ENCODE results near the gene CRLF2. TPM values are rescaled to one million over a fixed set of nuclear protein-coding genes. Genes with fewer than 3 reads are reported as not detected.

Gene CRLF2
- total and polyA plus RNA-seq, 2 of the 8 experiments (the other 6 are each of a cell fraction or from before 2014, with no cell fraction given), result 0.06 TPM; not detected in 1

- no peak overlapping the region for H3K9ac ChIP-seq (replicated peaks in 1 of 4; ENCODE audit: extremely low read depth in 1 of 4, low read depth in 3 of 4, low read length in 3 of 4)
- no peak overlapping the region for H2BK5ac ChIP-seq (ENCODE audit: low read depth, low read length)
- H3K4ac ChIP-seq (replicated peaks; ENCODE audit: insufficient read length, low read depth, low read length), result no peak overlapping the region
- no peak overlapping the region for H2AFZ ChIP-seq (ENCODE audit: low read length)
- H3K79me2 ChIP-seq (ENCODE audit: control insufficient read depth in 1 of 2, insufficient read depth in 2 of 2, low read length in 2 of 2), result no peaks in the 10 kb centered on the region; a peak in 1 of 4 replicates
- no peak overlapping the region for H3K18ac ChIP-seq (ENCODE audit: extremely low read depth, low read length)
- peaks cover 0 to 13% (median 7%) of the 10 kb centered on the region in 4 experiments; a peak in 4 of 7 replicates for H3K4me1 ChIP-seq (replicated peaks in 1 of 4; ENCODE audit: control insufficient read depth in 3 of 4, insufficient read depth in 4 of 4, low read length in 3 of 4)
- H3K27ac ChIP-seq (ENCODE audit: low read depth, low read length), result no peak overlapping the region
- no peak overlapping the region for H3K23ac ChIP-seq (ENCODE audit: insufficient read length)
- H3K79me1 ChIP-seq (ENCODE audit: low read depth, low read length), result no peaks in the 10 kb centered on the region
- no peaks in the 10 kb centered on the region for H3K27me3 ChIP-seq (replicated peaks in 1 of 4; ENCODE audit: control insufficient read depth in 3 of 4, extremely low read depth in 1 of 4, insufficient read depth in 3 of 4, low read length in 3 of 4)
- H3K36me3 ChIP-seq (ENCODE audit: control insufficient read depth in 2 of 4, insufficient read depth in 4 of 4, low read length in 3 of 4), result peaks cover 0 to 22% (median 7%) of the 10 kb centered on the region in 4 experiments; a peak in 3 of 8 replicates
- 93% methylated on average over 3 of the region's 3 CpGs; no CpG with 5 or more reads in 1 of the 2 experiments for WGBS, 2 experiments (ENCODE audit: extremely low coverage in 1 of 2, insufficient coverage in 1 of 2, insufficient read length in 1 of 2, insufficient replicate concordance in 2 of 2, low coverage in 1 of 2, low lambda C conversion rate in 2 of 2, missing lambda C conversion rate in 1 of 2)
- no peak overlapping the region for H3K4me2 ChIP-seq (ENCODE audit: insufficient read depth in 1 of 2, low read depth in 2 of 2, low read length in 2 of 2)
- H3K23me2 ChIP-seq (ENCODE audit: low read depth, low read length), result peaks cover 2% of the 10 kb centered on the region; the same call in 1 of the 2 replicates
- H4K8ac ChIP-seq (ENCODE audit: extremely low read depth, insufficient read depth, low read length), result no peak overlapping the region
- TF ChIP-seq USF2 (IDR thresholded peaks at IDR 0.05; ENCODE audit: low read length) (no peak), ATF3 (IDR thresholded peaks at IDR 0.05; ENCODE audit: insufficient read depth, low read depth, low read length) (no peak), ASH2L (IDR thresholded peaks at IDR 0.05; ENCODE audit: low read length) (no peak), EP300 (IDR thresholded peaks at IDR 0.05; ENCODE audit: borderline replicate concordance in 1 of 2, low read depth in 2 of 2, low read length in 2 of 2) (no peak), MAFK (IDR thresholded peaks at IDR 0.05; ENCODE audit: low read depth, low read length) (no peak), YY1 (IDR thresholded peaks at IDR 0.05; ENCODE audit: low read depth, low read length) (no peak), GTF2F1 (IDR thresholded peaks at IDR 0.05; ENCODE audit: borderline replicate concordance, low read depth, low read length) (no peak), SIRT6 (IDR thresholded peaks at IDR 0.05; ENCODE audit: low read length) (no peak), TCF12 (IDR thresholded peaks at IDR 0.05; ENCODE audit: low read depth, low read length) (no peak), BCL11A (IDR thresholded peaks at IDR 0.05; ENCODE audit: low read depth in 2 of 2, low read length in 2 of 2) (no peak), SP1 (IDR thresholded peaks at IDR 0.05; ENCODE audit: low read depth, low read length) (no peak)
- H2BK20ac ChIP-seq (ENCODE audit: low read length), result no peak overlapping the region
- H4K91ac ChIP-seq (replicated peaks; ENCODE audit: insufficient read length, low read length), result no peak overlapping the region
- H2BK120ac ChIP-seq (replicated peaks; ENCODE audit: low read depth, low read length), result no peak overlapping the region
- H3K14ac ChIP-seq (ENCODE audit: insufficient read length), result no peak overlapping the region
- no peaks in the 10 kb centered on the region for H4K20me1 ChIP-seq (replicated peaks in 1 of 2; ENCODE audit: control insufficient read depth in 1 of 2, insufficient read depth in 2 of 2, low read length in 2 of 2)
- H3K56ac ChIP-seq (replicated peaks; ENCODE audit: insufficient read length, low read depth, low read length), result no peak overlapping the region
- peaks cover 10 to 12% of the 10 kb centered on the region in 2 experiments for H3K9me3 ChIP-seq (ENCODE audit: insufficient read depth in 2 of 2, low read depth in 1 of 2, low read length in 1 of 2)
- DNase-seq (ENCODE audit: low read depth in 1 of 2, low spot score in 2 of 2) (no peak), FAIRE-seq (no peak)
- no peak overlapping the region for H3K4me3 ChIP-seq (ENCODE audit: extremely low read depth in 1 of 4, insufficient read depth in 2 of 4, low read depth in 3 of 4, low read length in 4 of 4)
- POLR2A ChIA-PET (ENCODE audit: partially characterized antibody), result no interaction called here
- CTCF ChIA-PET (ENCODE audit: partially characterized antibody), result no interaction called here
- H2BK12ac ChIP-seq (ENCODE audit: low read depth, low read length), result no peak overlapping the region
- no peak overlapping the region for H2BK15ac ChIP-seq (ENCODE audit: low read length)
- H2AK5ac ChIP-seq (ENCODE audit: low read depth, low read length), result 0 out of 2 replicates have a peak overlapping the region, but pooled peaks have one; percentile 53
- H4K5ac ChIP-seq (ENCODE audit: insufficient read length, low read depth, low read length), result no peak overlapping the region
Observed at GRCh38 chrX:1252861-1253260, 40.4 kb upstream of the CRLF2 start.
